ENCODE results near the gene PTPRCAP. TPM values are rescaled to one million over a fixed set of nuclear protein-coding genes. Genes with fewer than 3 reads are reported as not detected.

Gene PTPRCAP
- total RNA-seq, 1 experiment from 2014 or later = 1.7 TPM

DNA sequence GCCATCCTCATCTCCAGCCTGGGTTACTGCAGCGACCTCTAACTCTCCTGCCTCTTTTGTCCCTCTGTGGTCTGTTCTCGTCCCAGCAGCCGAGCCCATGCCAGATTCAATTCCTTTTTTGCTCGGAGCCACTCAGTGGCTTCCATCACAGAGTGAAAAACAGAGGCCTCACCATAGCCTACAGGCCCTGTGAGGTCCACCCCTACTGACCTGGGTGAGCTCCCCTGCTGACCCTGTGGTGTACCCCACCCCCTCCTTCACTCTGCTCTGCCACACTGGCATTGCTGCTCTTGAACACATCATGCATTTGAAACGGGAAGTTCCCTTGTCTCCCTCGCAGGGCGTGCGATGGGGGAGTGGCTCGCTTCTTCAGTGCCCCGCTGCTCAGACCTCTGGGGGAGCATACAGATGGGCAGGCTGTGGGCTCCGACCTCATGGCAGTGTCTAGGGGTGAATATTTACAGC, 47.4 kb upstream of the PTPRCAP start:
- no peaks in the 10 kb centered on the region for H3K9me3 Mint-ChIP-seq
- Histone ChIP-seq H4K20me1 (ENCODE audit: control insufficient read depth, insufficient read depth, insufficient read length) (no peaks in the 10 kb centered on the region), H4K91ac (ENCODE audit: insufficient read length, low read depth, low read length) (no peak overlapping the region)

More for the DNA sequence above, 47.4 kb upstream of the PTPRCAP start:
- Histone ChIP-seq H3K23ac (ENCODE audit: insufficient read length, low read depth, low read length) (no peak overlapping the region), H2AFZ (ENCODE audit: low read length) (no peak overlapping the region), H4K8ac (replicated peaks; ENCODE audit: insufficient read length, low read depth, low read length) (no peak overlapping the region), H2AK5ac (ENCODE audit: insufficient read length, low read length) (no peak overlapping the region), H3K79me1 (ENCODE audit: insufficient read depth, low read depth, low read length, poor library complexity, severe bottlenecking) (no peaks in the 10 kb centered on the region), H3K4me1 (ENCODE audit: insufficient read depth, low read length) (no peaks in the 10 kb centered on the region; the same call in 1 of the 2 replicates), H3K27ac (ENCODE audit: insufficient read length, low read depth, low read length) (no peak overlapping the region), H2BK12ac (ENCODE audit: insufficient read length, low read depth, low read length) (no peak overlapping the region), H3K9ac (ENCODE audit: extremely low read depth, insufficient read length, low read length) (no peak overlapping the region), H3K27me3 (ENCODE audit: insufficient read depth, low read length) (no peaks in the 10 kb centered on the region; the same call in 1 of the 2 replicates), H3K14ac (ENCODE audit: insufficient read depth, low read length) (no peak overlapping the region), H3K9me3 (ENCODE audit: control insufficient read depth, low read depth, low read length) (no peaks in the 10 kb centered on the region), H2BK5ac (ENCODE audit: insufficient read length, low read length) (no peak overlapping the region), H3K4ac (ENCODE audit: low read depth, low read length) (no peak overlapping the region), H4K5ac (ENCODE audit: insufficient read length, low read depth, low read length) (no peak overlapping the region), H3K56ac (ENCODE audit: insufficient read length, low read depth, low read length) (no peak overlapping the region), H2BK20ac (ENCODE audit: low read depth, low read length, poor library complexity, severe bottlenecking) (no peak overlapping the region), H3K4me2 (ENCODE audit: insufficient read depth, insufficient read length, low read length) (no peak overlapping the region), H3K18ac (ENCODE audit: insufficient read length, low read depth, low read length) (no peak overlapping the region), H3T11ph (ENCODE audit: low read length) (no peak overlapping the region), H2BK120ac (ENCODE audit: low read depth, low read length, poor library complexity, severe bottlenecking) (no peak overlapping the region), H2BK15ac (ENCODE audit: low read depth, low read length) (no peak overlapping the region), H3K79me2 (ENCODE audit: insufficient read depth, low read length) (no peaks in the 10 kb centered on the region), H3K23me2 (ENCODE audit: insufficient read length, low read depth, low read length, poor library complexity, severe bottlenecking) (no peaks in the 10 kb centered on the region)
- H3K4me1 Mint-ChIP-seq = peaks cover 19 to 25% of the 10 kb centered on the region in 2 experiments
- H3K4me3 Mint-ChIP-seq = no peak overlapping the region
- no peak overlapping the region for H3K27ac Mint-ChIP-seq
- TF ChIP-seq, protein P1, sequence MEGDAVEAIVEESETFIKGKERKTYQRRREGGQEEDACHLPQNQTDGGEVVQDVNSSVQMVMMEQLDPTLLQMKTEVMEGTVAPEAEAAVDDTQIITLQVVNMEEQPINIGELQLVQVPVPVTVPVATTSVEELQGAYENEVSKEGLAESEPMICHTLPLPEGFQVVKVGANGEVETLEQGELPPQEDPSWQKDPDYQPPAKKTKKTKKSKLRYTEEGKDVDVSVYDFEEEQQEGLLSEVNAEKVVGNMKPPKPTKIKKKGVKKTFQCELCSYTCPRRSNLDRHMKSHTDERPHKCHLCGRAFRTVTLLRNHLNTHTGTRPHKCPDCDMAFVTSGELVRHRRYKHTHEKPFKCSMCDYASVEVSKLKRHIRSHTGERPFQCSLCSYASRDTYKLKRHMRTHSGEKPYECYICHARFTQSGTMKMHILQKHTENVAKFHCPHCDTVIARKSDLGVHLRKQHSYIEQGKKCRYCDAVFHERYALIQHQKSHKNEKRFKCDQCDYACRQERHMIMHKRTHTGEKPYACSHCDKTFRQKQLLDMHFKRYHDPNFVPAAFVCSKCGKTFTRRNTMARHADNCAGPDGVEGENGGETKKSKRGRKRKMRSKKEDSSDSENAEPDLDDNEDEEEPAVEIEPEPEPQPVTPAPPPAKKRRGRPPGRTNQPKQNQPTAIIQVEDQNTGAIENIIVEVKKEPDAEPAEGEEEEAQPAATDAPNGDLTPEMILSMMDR (conservative IDR thresholded peaks at IDR 0.05) = no peak
- no peak for DNase-seq
- peaks cover 28% of the 10 kb centered on the region for H3K27me3 Mint-ChIP-seq (ENCODE audit: low read depth)
- H3K36me3 Mint-ChIP-seq (ENCODE audit: insufficient read depth in 1 of 3, low read depth in 3 of 3) = peaks cover 9 to 16% (median 13%) of the 10 kb centered on the region in 3 experiments
- WGBS (ENCODE audit: extremely low coverage, insufficient read length, low lambda C conversion rate) = no CpG with 5 or more reads among the region's 11 CpGs
